Uterus (tissue), 4 donors: ENCODE measurements around the gene FBN1. TPM values are rescaled to one million over a fixed set of nuclear protein-coding genes. Genes with fewer than 3 reads are reported as not detected.

Experiments used
- total RNA-seq, 4 donors: library from RNA; depleted of rRNA in 3 of 4; stranded (reverse); fragments of >200 nt in 3 of 4; gene quantifications; one replicate each; pipeline versions ENCODE4 v1.1.0 to v1.2.4, GENCODE V29; 2014 to 2023
- donor health status: DM: yes; HTN: yes; CAD: no.

FBN1 gene
- total RNA-seq, 4 donors from 2014 or later = 76.3 to 584 (median 95.8) TPM

Other genes with a start within 250 kb of the FBN1 start
- 10 to 100 TPM in 1 of 4 donors, 1 to 10 TPM in 3; 4.2 to 10.5 (median 4.8) TPM for gene CEP152, start 165.4 kb upstream of the FBN1 start, total RNA-seq
- 100 to 1,000 TPM; 196 to 427 (median 285) TPM for gene EID1, start 232.4 kb upstream of the FBN1 start, total RNA-seq